ENCODE results near the gene ARMH4. TPM values are rescaled to one million over a fixed set of nuclear protein-coding genes. Genes with fewer than 3 reads are reported as not detected.

Gene ARMH4
- polyA plus RNA-seq, 1 experiment: 1.6 TPM

DNA sequence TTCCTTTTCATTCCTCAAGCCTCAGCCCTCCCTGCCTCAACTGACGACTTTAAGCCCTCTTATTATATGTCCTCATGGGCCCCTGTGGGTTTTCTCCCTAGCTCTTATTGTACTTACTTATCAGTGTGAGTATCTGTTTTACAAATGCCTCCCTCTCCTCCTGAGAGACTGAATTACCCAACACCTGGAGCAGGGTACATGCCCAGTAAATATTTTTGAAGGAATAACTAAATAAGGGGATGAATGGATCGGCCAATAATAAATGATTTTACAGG is 190.3 kb downstream of the ARMH4 start:
- H3K4me3 ChIP-seq (ENCODE audit: low read depth, low read length): no peak overlapping the region
- CTCF ChIA-PET: no interaction called here
- TF ChIP-seq, protein P1, sequence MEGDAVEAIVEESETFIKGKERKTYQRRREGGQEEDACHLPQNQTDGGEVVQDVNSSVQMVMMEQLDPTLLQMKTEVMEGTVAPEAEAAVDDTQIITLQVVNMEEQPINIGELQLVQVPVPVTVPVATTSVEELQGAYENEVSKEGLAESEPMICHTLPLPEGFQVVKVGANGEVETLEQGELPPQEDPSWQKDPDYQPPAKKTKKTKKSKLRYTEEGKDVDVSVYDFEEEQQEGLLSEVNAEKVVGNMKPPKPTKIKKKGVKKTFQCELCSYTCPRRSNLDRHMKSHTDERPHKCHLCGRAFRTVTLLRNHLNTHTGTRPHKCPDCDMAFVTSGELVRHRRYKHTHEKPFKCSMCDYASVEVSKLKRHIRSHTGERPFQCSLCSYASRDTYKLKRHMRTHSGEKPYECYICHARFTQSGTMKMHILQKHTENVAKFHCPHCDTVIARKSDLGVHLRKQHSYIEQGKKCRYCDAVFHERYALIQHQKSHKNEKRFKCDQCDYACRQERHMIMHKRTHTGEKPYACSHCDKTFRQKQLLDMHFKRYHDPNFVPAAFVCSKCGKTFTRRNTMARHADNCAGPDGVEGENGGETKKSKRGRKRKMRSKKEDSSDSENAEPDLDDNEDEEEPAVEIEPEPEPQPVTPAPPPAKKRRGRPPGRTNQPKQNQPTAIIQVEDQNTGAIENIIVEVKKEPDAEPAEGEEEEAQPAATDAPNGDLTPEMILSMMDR (IDR thresholded peaks at IDR 0.05; ENCODE audit: insufficient read depth, low read depth, low read length): no peak
- POLR2A ChIA-PET: no interaction called here
- no peak for DNase-seq (ENCODE audit: low read depth)
- no peaks in the 10 kb centered on the region for H3K36me3 ChIP-seq (ENCODE audit: control insufficient read depth, insufficient read depth, low read length)
- no peaks in the 10 kb centered on the region; the same call in none of the 2 replicates for H3K27me3 ChIP-seq (ENCODE audit: control insufficient read depth, insufficient read depth, low read length)

DNA sequence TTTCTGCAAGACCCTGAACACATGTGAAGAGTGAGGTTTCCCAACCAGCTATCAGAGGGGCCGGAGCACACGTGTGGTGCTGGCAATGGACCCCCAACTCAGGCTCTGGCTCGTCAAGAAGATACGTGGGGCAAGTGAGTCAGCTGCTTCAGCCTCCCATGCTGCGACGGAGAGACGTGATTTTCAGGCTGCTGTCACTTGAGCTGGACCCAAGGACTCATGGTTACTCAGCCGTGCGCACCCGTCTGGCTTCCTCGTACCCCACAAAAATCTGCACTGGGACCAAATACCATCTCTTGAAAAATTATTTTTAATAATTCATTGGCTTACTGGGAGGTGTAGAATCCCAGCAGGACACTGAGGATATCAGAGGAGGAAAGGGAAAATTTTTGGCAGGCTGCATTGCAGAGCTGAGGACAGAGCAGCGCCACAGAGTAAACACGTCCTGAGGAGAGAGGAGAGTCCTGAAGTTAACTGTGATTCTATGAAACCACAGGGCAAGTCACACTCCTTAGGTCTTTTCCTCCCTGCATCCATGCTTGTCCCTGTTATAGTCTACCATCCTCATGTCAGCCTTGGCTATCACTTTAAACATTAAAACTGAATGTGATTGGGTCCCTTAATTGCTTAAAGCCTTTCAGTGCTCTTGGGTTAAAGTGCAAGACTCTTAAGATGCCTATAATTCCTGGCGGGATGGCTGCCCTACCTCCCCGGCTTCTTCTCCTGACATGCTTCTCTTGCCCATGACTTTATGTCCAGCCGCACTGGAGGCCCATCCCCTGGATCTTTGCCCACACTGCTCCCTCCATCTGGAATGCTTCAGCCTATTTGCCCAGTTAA is 190.8 kb downstream of the ARMH4 start:
- no peaks in the 10 kb centered on the region; the same call in none of the 2 replicates for H3K27me3 ChIP-seq (ENCODE audit: control insufficient read depth, insufficient read depth, low read length)
- H3K4me3 ChIP-seq (ENCODE audit: low read depth, low read length): no peak overlapping the region
- CTCF ChIA-PET: no interaction called here
- TF ChIP-seq, protein P1 (IDR thresholded peaks at IDR 0.05; ENCODE audit: insufficient read depth, low read depth, low read length): no peak
- no peaks in the 10 kb centered on the region for H3K36me3 ChIP-seq (ENCODE audit: control insufficient read depth, insufficient read depth, low read length)
- POLR2A ChIA-PET: no interaction called here
- no peak for DNase-seq (ENCODE audit: low read depth)

DNA sequence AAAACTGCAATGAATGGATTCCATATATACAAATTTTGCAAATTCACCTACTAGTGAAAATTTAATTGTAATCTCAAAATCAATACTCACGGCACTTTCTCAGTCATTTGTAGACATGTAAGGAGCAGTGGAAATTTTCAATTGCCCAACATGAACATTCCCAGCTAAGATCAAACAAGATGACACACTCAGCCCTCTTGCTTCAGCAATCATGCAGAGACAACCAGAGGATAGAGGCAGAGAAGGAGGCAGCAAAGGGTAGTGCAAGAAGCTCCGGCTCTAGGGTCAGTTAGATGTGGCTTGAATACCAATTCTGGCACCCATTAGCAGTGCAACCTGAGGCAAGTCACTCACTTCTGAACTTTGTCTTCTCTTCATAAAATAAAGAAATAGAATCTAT is 194.6 kb downstream of the ARMH4 start:
- CTCF ChIA-PET: no interaction called here
- no peak for DNase-seq (ENCODE audit: low read depth)
- no peak overlapping the region for H3K4me3 ChIP-seq (ENCODE audit: low read depth, low read length)
- TF ChIP-seq, protein P1 (IDR thresholded peaks at IDR 0.05; ENCODE audit: insufficient read depth, low read depth, low read length): no peak
- POLR2A ChIA-PET: no interaction called here
- no peaks in the 10 kb centered on the region; the same call in 1 of the 2 replicates for H3K27me3 ChIP-seq (ENCODE audit: control insufficient read depth, insufficient read depth, low read length)
- H3K36me3 ChIP-seq (ENCODE audit: control insufficient read depth, insufficient read depth, low read length): no peaks in the 10 kb centered on the region

Small RNA genes lying within 50 kb of the gene (small RNA-seq; reads per million reads assigned to genes)
- gene RN7SL598P (ENCODE audit: insufficient read length, low read depth, low replicate concordance): not detected

Other genes with a start within 250 kb of the ARMH4 start
- 48.6 and 95.9 TPM in 2 replicates for gene ACTR10, start 47.9 kb upstream of the ARMH4 start, polyA plus RNA-seq (2011; rRNA removed)
- 129 and 210 TPM in 2 replicates for gene PSMA3, start 92.6 kb upstream of the ARMH4 start, polyA plus RNA-seq (2011; rRNA removed)
- gene ARID4A, start 146.3 kb upstream of the ARMH4 start, polyA plus RNA-seq (2011; rRNA removed): 3.3 and 6.5 TPM in 2 replicates
- gene TOMM20L, start 243.7 kb upstream of the ARMH4 start, polyA plus RNA-seq (2011; rRNA removed): not detected in 2 replicates

Data from BJ (cell line).